Dendritic cell treated with granulocyte-macrophage colony-stimulating factor and Interleukin-4, amounts not matched to agents 40 ng/mL and 50 ng/mL, for 4 days (primary cell): ENCODE measurements around the gene SLC34A1.

ENCODE experiments used
- H3K27ac Mint-ChIP-seq: one replicate; pipeline ENCODE4 v1.8.0; 2022; ENCODE audit warnings: mild to moderate bottlenecking, mixed read lengths
- H3K27me3 Mint-ChIP-seq: one replicate; pipeline ENCODE4 v1.8.0; 2022; ENCODE audit warnings: mild to moderate bottlenecking, mixed read lengths
- H3K36me3 Mint-ChIP-seq: one replicate; pipeline ENCODE4 v1.8.0; 2022; ENCODE audit warnings: low read depth, mixed read lengths
- H3K4me1 Mint-ChIP-seq: one replicate; pipeline ENCODE4 v1.8.0; 2022; ENCODE audit warnings: low read depth, mixed read lengths
- H3K4me3 Mint-ChIP-seq: one replicate; pipeline ENCODE4 v1.8.0; 2022; ENCODE audit warnings: mild to moderate bottlenecking, moderate library complexity, mixed read lengths
- H3K9me3 Mint-ChIP-seq: one replicate; pipeline ENCODE4 v1.8.0; 2022; ENCODE audit warnings: mixed read lengths
- intact Hi-C: fragments of 100-400 bp; cut with micrococcal nuclease; formaldehyde crosslinking; loops from one replicate; pipeline ENCODE4 v1.15.0; 2022

SLC34A1 gene

DNA sequence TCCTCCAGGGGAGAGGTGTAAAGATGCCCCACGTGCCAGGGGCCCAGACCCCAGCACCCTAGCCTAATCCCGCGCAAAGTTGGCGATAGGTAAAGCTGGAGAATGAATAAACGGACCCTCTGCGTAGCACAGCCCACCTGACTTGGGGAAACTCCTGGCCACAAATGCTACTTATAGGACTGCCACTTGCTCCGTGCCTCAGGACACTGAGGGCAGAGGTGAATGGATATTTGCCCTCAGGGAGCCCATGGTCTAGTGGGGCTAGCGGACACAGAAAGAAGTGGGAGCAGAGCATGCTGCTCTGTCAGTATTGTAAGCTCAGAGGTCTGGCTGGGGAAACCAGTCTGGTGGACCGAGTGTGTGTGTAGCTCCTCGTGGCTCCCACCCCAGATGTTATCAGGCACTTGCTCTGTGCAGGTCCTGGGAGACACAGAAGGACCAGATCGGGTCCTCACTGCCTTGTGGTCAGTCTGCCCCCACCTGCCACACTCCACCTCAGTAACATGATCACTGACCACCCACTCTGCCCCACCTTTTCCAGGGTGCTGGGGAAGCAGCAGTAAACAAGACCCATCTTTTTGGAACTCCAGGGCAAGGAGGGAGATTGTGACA lies 43.1 kb downstream of the SLC34A1 start:
- intact Hi-C loops: no loop called here
- H3K4me1 Mint-ChIP-seq: peaks cover 65% of the 10 kb centered on the region
- H3K4me3 Mint-ChIP-seq: peak overlapping the region; percentile 83
- H3K27me3 Mint-ChIP-seq: no peaks in the 10 kb centered on the region
- no peaks in the 10 kb centered on the region for H3K9me3 Mint-ChIP-seq
- H3K27ac Mint-ChIP-seq: peak overlapping the region; percentile 96
- peaks cover 34% of the 10 kb centered on the region for H3K36me3 Mint-ChIP-seq

GRCh38 chr5:177427919-177428573 lies 43.8 kb downstream of the SLC34A1 start:
- Mint-ChIP-seq H3K9me3 (no peaks in the 10 kb centered on the region), H3K36me3 (peaks cover 41% of the 10 kb centered on the region), H3K27ac (peak overlapping the region; percentile 96), H3K4me3 (peak overlapping the region; percentile 83), H3K4me1 (peaks cover 68% of the 10 kb centered on the region), H3K27me3 (no peaks in the 10 kb centered on the region)
- intact Hi-C loops: no loop called here

GRCh38 chr5:177428574-177429217 lies 44.5 kb downstream of the SLC34A1 start:
- no peaks in the 10 kb centered on the region for H3K9me3 Mint-ChIP-seq
- H3K4me1 Mint-ChIP-seq: peaks cover 75% of the 10 kb centered on the region
- H3K36me3 Mint-ChIP-seq: peaks cover 48% of the 10 kb centered on the region
- H3K27ac Mint-ChIP-seq: peak overlapping the region; percentile 96
- H3K27me3 Mint-ChIP-seq: no peaks in the 10 kb centered on the region
- H3K4me3 Mint-ChIP-seq: peak overlapping the region; percentile 83
- intact Hi-C loops: no loop called here

GRCh38 chr5:177429248-177430040 lies 45.2 kb downstream of the SLC34A1 start:
- peaks cover 79% of the 10 kb centered on the region for H3K4me1 Mint-ChIP-seq

GRCh38 chr5:177430140-177430951 lies 46.1 kb downstream of the SLC34A1 start:
- peak overlapping the region; percentile 83 for H3K4me3 Mint-ChIP-seq
- peaks cover 64% of the 10 kb centered on the region for H3K36me3 Mint-ChIP-seq
- intact Hi-C loops: loop anchor here (2.0 kb wide), 1 partner anchor 24 kb away; no protein-coding TSS in a partner anchor
- H3K9me3 Mint-ChIP-seq: no peaks in the 10 kb centered on the region
- no peaks in the 10 kb centered on the region for H3K27me3 Mint-ChIP-seq
- H3K27ac Mint-ChIP-seq: peak overlapping the region; percentile 96
- H3K4me1 Mint-ChIP-seq: peaks cover 75% of the 10 kb centered on the region

More at GRCh38 chr5:177429248-177430040, 45.2 kb downstream of the SLC34A1 start:
- peak overlapping the region; percentile 83 for H3K4me3 Mint-ChIP-seq
- H3K36me3 Mint-ChIP-seq: peaks cover 55% of the 10 kb centered on the region
- H3K27ac Mint-ChIP-seq: peak overlapping the region; percentile 96
- H3K27me3 Mint-ChIP-seq: no peaks in the 10 kb centered on the region
- no peaks in the 10 kb centered on the region for H3K9me3 Mint-ChIP-seq
- intact Hi-C loops: loop anchor here (2.0 kb wide), 1 partner anchor 25 kb away; no protein-coding TSS in a partner anchor

GRCh38 chr5:177430972-177431316 lies 46.7 kb downstream of the SLC34A1 start:
- Mint-ChIP-seq H3K4me1 (peaks cover 69% of the 10 kb centered on the region), H3K4me3 (peak overlapping the region; percentile 51), H3K27me3 (no peaks in the 10 kb centered on the region), H3K27ac (peak overlapping the region; percentile 96), H3K9me3 (no peaks in the 10 kb centered on the region), H3K36me3 (peaks cover 70% of the 10 kb centered on the region)
- intact Hi-C loops: loop anchor here (2.0 kb wide), 1 partner anchor 24 kb away; no protein-coding TSS in a partner anchor

- H3K9me3 Mint-ChIP-seq: no peaks in the 10 kb centered on the region
- H3K27ac Mint-ChIP-seq: peak overlapping the region; percentile 96
- H3K4me1 Mint-ChIP-seq: peaks cover 69% of the 10 kb centered on the region
- H3K36me3 Mint-ChIP-seq: peaks cover 76% of the 10 kb centered on the region
- intact Hi-C loops: loop anchor here (2.0 kb wide), 1 partner anchor 23 kb away; no protein-coding TSS in a partner anchor
- H3K27me3 Mint-ChIP-seq: no peaks in the 10 kb centered on the region
- peak overlapping the region; percentile 51 for H3K4me3 Mint-ChIP-seq
These were observed 47.3 kb downstream of the SLC34A1 start for GRCh38 chr5:177431317-177432142.

- Mint-ChIP-seq H3K36me3 (peaks cover 79% of the 10 kb centered on the region), H3K4me3 (no peak overlapping the region)
- intact Hi-C loops: no loop called here
These were observed 48.1 kb downstream of the SLC34A1 start for GRCh38 chr5:177432143-177432838.

DNA sequence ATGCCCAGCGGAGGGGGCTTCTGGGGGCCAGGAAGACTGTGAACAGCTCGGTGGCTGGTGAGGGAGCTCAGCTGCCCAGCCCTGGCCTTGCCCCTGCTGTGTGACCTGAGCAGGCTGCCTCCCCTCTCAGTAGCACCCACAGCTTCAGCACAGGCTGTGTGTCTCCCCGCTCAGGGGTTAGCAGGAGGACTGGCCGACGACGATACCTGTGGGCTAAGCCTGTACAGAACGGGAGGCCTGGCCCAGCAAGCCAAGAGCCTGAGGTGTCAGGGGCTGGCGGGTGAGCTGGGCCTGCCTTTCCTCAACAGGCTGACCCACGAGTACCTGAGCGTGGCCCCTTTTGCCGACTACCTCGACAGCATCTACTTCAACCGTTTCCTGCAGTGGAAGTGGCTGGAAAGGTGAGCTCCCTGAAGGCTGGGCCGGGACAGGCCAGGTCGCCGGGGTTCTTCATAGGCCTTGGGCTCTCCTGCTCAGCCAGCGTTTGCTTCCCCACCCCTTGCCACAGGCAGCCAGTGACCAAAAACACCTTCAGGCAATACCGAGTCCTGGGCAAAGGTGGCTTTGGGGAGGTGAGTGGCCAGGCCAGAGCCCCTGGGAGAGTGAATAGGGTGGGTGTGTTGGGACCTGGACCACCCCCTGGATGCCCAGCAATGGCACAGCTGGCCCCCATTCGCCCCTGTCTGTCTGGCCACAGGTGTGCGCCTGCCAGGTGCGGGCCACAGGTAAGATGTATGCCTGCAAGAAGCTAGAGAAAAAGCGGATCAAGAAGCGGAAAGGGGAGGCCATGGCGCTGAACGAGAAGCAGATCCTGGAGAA lies 48.8 kb downstream of the SLC34A1 start:
- no peak overlapping the region for H3K27ac Mint-ChIP-seq
- intact Hi-C loops: no loop called here
- peaks cover 64% of the 10 kb centered on the region for H3K4me1 Mint-ChIP-seq
- H3K27me3 Mint-ChIP-seq: no peaks in the 10 kb centered on the region
- H3K4me3 Mint-ChIP-seq: no peak overlapping the region
- peaks cover 84% of the 10 kb centered on the region for H3K36me3 Mint-ChIP-seq
- no peaks in the 10 kb centered on the region for H3K9me3 Mint-ChIP-seq

More at GRCh38 chr5:177432143-177432838, 48.1 kb downstream of the SLC34A1 start:
- Mint-ChIP-seq H3K27ac (peak overlapping the region; percentile 96), H3K4me1 (peaks cover 72% of the 10 kb centered on the region), H3K27me3 (no peaks in the 10 kb centered on the region), H3K9me3 (no peaks in the 10 kb centered on the region)

DNA sequence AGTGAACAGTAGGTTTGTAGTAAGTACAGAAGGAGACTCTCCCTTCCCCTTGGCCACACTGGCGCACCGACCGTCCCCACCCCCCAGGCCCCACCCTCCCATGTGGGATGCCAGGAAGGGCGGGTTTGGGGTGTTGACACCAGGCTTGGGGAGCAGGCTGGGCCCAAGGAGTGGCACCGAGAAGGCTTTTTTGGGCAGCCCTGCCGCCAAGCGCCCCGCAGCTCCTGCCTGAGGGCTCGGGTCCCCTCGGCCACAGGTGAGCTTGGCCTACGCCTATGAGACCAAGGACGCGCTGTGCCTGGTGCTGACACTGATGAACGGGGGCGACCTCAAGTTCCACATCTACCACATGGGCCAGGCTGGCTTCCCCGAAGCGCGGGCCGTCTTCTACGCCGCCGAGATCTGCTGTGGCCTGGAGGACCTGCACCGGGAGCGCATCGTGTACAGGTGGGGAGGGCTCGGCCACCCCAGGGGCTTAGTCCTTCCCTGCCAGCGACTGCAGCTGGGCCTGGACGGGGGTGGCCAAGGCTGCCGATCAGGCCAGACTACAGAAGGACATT lies 49.5 kb downstream of the SLC34A1 start:
- H3K27ac Mint-ChIP-seq: no peak overlapping the region
- H3K4me1 Mint-ChIP-seq: peaks cover 63% of the 10 kb centered on the region
- no peaks in the 10 kb centered on the region for H3K27me3 Mint-ChIP-seq
- H3K9me3 Mint-ChIP-seq: no peaks in the 10 kb centered on the region
- no peak overlapping the region for H3K4me3 Mint-ChIP-seq
- H3K36me3 Mint-ChIP-seq: peaks cover 91% of the 10 kb centered on the region
- intact Hi-C loops: no loop called here

- H3K4me1 Mint-ChIP-seq: peaks cover 57% of the 10 kb centered on the region
- H3K9me3 Mint-ChIP-seq: no peaks in the 10 kb centered on the region
- H3K27ac Mint-ChIP-seq: no peak overlapping the region
- H3K27me3 Mint-ChIP-seq: no peaks in the 10 kb centered on the region
- peaks cover 98% of the 10 kb centered on the region for H3K36me3 Mint-ChIP-seq
- intact Hi-C loops: no loop called here
- no peak overlapping the region for H3K4me3 Mint-ChIP-seq
These were observed 50.2 kb downstream of the SLC34A1 start for GRCh38 chr5:177434437-177434836.
